Ovary (tissue), 9 donors: ENCODE data around the gene ACADS. TPM values are rescaled to one million over a fixed set of nuclear protein-coding genes. Genes with fewer than 3 reads are reported as not detected.

Experiments used
- DNase-seq, 5 donors: peaks; one replicate each; pipeline ENCODE4 v3.0.0-alpha.2; 2019 to 2020
- H3K27ac ChIP-seq, 2 donors: fragments of 200-600 bp; one replicate each; pipeline versions ENCODE4 v1.5.1 to v1.8.0; 2019 to 2022
- H3K27me3 ChIP-seq: fragments of 200-600 bp; one replicate; pipeline ENCODE4 v1.8.0; 2022
- H3K36me3 ChIP-seq: fragments of 200-600 bp; sonication (generic); one replicate; pipeline ENCODE4 v1.5.1; 2019
- H3K4me1 ChIP-seq: one replicate; pipeline ENCODE4 v1.8.1; 2013; ENCODE audit warnings: mild to moderate bottlenecking, moderate library complexity; ENCODE audit not compliant: insufficient read depth
- H3K4me3 ChIP-seq: fragments of 200-600 bp; sonication (generic); one replicate; pipeline ENCODE4 v1.5.1; 2017
- H3K9me3 ChIP-seq, 2 donors: fragments of 200-600 bp in 1 of 2; sonication (generic) in 1 of 2; one replicate each; pipeline versions ENCODE4 v1.5.1 to v1.8.1; 2013 to 2019; ENCODE audit warnings: mild to moderate bottlenecking in 1 of 2, moderate library complexity in 1 of 2
- CTCF ChIP-seq, 3 donors: fragments of 450-650 bp in 2 of 3; fragments of 200-600 bp in 1 of 3; IDR thresholded peaks; one replicate each; pipeline versions ENCODE4 v1.5.1 to v1.8.0; 2016 to 2022; ENCODE audit warnings: antibody characterized with exemption in 3 of 3, mild to moderate bottlenecking in 1 of 3
- EP300 ChIP-seq: sonication (generic); formaldehyde crosslinking; IDR thresholded peaks from one replicate; pipeline ENCODE4 v1.6.1; 2017; ENCODE audit warnings: antibody characterized with exemption
- POLR2A ChIP-seq: fragments of 450-650 bp; IDR thresholded peaks from one replicate; pipeline ENCODE4 v1.6.1; 2017; ENCODE audit warnings: antibody characterized with exemption, mild to moderate bottlenecking, moderate library complexity
- WGBS, 3 donors: extraction: QIAGEN DNeasy Blood & Tissue Kit in 1 of 3; methylation state at CpG; one replicate each; pipeline versions ENCODE4 v1.1.5 to v1.1.7; 2013 to 2017; 5-methylcytosine and 5-hydroxymethylcytosine counted together
- intact Hi-C, 4 donors: fragments of 100-400 bp; cut with DNase I; formaldehyde crosslinking; loops; one replicate each; pipeline versions ENCODE4 v1.11.0 to v1.15.1; 2022 to 2023
- polyA plus RNA-seq, 2 donors: library from polyadenylated mRNA; stranded (reverse); fragments of 200-250 nt in 1 of 2; fragments of 350-450 nt in 1 of 2; fragmentation: Illumina TruSeq in 1 of 2; extraction: RNeasy Lipid Tissue Mini Kit (QIAGEN cat#74804) in 1 of 2; gene quantifications; one replicate each; pipeline ENCODE4 v1.2.3, GENCODE V29; 2013 to 2014
- total RNA-seq, 7 donors: library from RNA; depleted of rRNA in 2 of 7; stranded (reverse); fragments of >200 nt in 2 of 7; fragmentation: NEBNext Ultra II Directional in 3 of 7; extraction: Animal tissue kit (Norgen Biotek cat#: 25700) in 3 of 7; gene quantifications; one replicate each; pipeline versions ENCODE4 v1.1.0 to v1.2.4, GENCODE V29; 2016 to 2023
- donor health status: DM: no; HTN: no; CAD: no; lungs with moderate emphysema.
- donor health status: DM: no; HTN: no; CAD: no.
- donor health status: Bipolar disorder and iron deficiency.
- donor health status: DM: yes; HTN: yes; CAD: no.
- donor health status: DM: no; HTN: no; CAD: no.
- donor health status: DM: yes; HTN: yes; CAD: no.

The ACADS gene
- total and polyA plus RNA-seq, 9 donors: 1.0 to 17.5 (median 13.9) TPM

- intact Hi-C loops: no loop called here
- peaks cover 2% of the 10 kb centered on the region for H3K4me1 ChIP-seq
- DNase-seq: no peak
- no peaks in the 10 kb centered on the region for H3K36me3 ChIP-seq
- no peak overlapping the region for H3K27ac ChIP-seq
- TF ChIP-seq CTCF (IDR thresholded peaks at IDR 0.05) (no peak), POLR2A (no peak), EP300 (no peak)
- H3K4me3 ChIP-seq: no peak overlapping the region
- 78 to 95% (median 93%) methylated on average over 3 of the region's 3 CpGs for whole genome bisulfite sequencing, 3 donors
- H3K9me3 ChIP-seq: no peaks in the 10 kb centered on the region
- no peaks in the 10 kb centered on the region for H3K27me3 ChIP-seq
Measured at GRCh38 chr12:120763250-120763649, 37.6 kb downstream of the ACADS start.

DNA sequence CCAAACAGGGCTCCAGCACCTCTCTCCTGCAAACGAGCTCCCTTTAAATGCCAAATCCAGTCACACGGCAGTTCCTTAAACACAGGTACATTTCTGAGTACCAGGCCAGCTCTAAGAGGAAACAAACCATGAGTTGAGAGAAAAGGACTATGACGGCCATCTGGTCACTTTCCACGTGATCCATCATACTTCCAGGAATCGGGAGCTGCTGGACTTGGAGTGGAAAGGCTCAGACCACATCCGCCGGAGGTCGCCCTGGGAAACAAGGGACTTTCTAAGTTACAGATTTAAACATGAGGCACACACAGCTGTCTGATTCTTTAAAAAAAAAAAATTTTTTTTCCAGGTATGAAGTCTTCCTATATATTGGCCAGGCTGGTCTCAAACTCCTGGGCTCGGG is 39.2 kb downstream of the ACADS start:
- Histone ChIP-seq H3K9me3 (no peaks in the 10 kb centered on the region), H3K27me3 (no peaks in the 10 kb centered on the region), H3K27ac (no peak overlapping the region), H3K4me3 (no peak overlapping the region), H3K4me1 (peaks cover 2% of the 10 kb centered on the region), H3K36me3 (no peaks in the 10 kb centered on the region)
- 74 to 88% (median 75%) methylated on average over 9 of the region's 9 CpGs for WGBS, 3 donors
- no peak for TF ChIP-seq EP300
- no peak for TF ChIP-seq CTCF (IDR thresholded peaks at IDR 0.05)
- no peak for TF ChIP-seq POLR2A
- no peak for DNase-seq
- intact Hi-C loops: no loop called here

DNA sequence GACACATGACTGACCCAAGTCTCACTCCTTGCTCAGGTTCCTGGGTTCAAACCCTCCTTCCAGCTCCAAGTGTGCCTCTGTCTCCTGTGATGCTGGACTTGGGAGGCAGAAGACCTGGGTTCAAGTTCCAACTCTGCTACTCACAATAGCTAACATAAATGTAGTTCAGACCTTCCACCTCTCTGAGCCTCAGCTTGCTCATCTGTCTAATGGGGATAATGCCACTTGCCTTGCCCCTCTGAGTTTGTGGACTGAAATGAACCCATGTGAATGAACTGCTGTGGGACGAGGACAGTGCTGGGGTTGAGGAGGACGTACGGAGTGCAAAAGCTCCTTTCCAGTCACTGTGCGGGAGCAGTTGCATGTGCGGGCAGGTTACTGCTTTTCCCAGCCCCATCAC is 40.9 kb downstream of the ACADS start:
- TF ChIP-seq EP300 (no peak), POLR2A (no peak), CTCF (IDR thresholded peaks at IDR 0.05) (no peak)
- no peak for DNase-seq
- no peaks in the 10 kb centered on the region for H3K27me3 ChIP-seq
- WGBS, 3 donors: 76 to 91% (median 79%) methylated on average over 5 of the region's 5 CpGs
- H3K27ac ChIP-seq: no peak overlapping the region
- H3K4me3 ChIP-seq: no peak overlapping the region
- intact Hi-C loops: no loop called here
- no peaks in the 10 kb centered on the region for H3K9me3 ChIP-seq
- H3K36me3 ChIP-seq: no peaks in the 10 kb centered on the region
- no peaks in the 10 kb centered on the region for H3K4me1 ChIP-seq

GRCh38 chr12:120767071-120768024 is 41.7 kb downstream of the ACADS start:
- intact Hi-C loops: no loop called here
- no peaks in the 10 kb centered on the region for H3K9me3 ChIP-seq
- H3K4me1 ChIP-seq: no peaks in the 10 kb centered on the region
- 81 to 88% (median 82%) methylated on average over 11 of the region's 11 CpGs for WGBS, 3 donors
- no peaks in the 10 kb centered on the region for H3K36me3 ChIP-seq
- H3K27ac ChIP-seq: no peak overlapping the region
- no peaks in the 10 kb centered on the region for H3K27me3 ChIP-seq
- no peak overlapping the region for H3K4me3 ChIP-seq
- DNase-seq: no peak
- TF ChIP-seq CTCF (IDR thresholded peaks at IDR 0.05) (no peak), POLR2A (no peak), EP300 (no peak)
